GM12878 (cell line): ENCODE results near the gene FKBP8. TPM values are rescaled to one million over a fixed set of nuclear protein-coding genes. Genes with fewer than 3 reads are reported as not detected.
A peak's percentile ranks its signal among the peaks of the same experiment; 100 is the strongest.

Experiments used
- ATAC-seq: fragments of 200-7000 bp; cut with Tn5 transposase; 3 replicates; pipeline ENCODE4 v1.9.1; 2020; ENCODE audit warnings: mild to moderate bottlenecking, moderate library complexity
- BruUV-seq: library from RNA; stranded (reverse); fragments of 400-500 nt; replicated peaks from 2 replicates; lab custom pipeline; 2021; lab: Mats Ljungman, UMichigan
- CTCF ChIA-PET: fragments of 300-600 bp; sonication (Branson Sonifier 250); formaldehyde crosslinking; extraction: SDS; loops from one replicate; lab custom pipeline; 2021; ENCODE audit warnings: inconsistent platforms; lab: Yijun Ruan, JAX
- POLR2A ChIA-PET: fragments of 350-600 bp; formaldehyde crosslinking; extraction: SDS; loops from one replicate; lab custom pipeline; 2021; ENCODE audit warnings: inconsistent platforms; lab: Charles Lee
- RAD21 ChIA-PET: fragments of 300-600 bp; sonication (Branson Sonifier 250); formaldehyde crosslinking; loops from one replicate; lab custom pipeline; 2023; ENCODE audit warnings: antibody characterized with exemption; ENCODE audit not compliant: unreplicated experiment; lab: Charles Lee
- SMC1A ChIA-PET: fragments of 300-600 bp; sonication (Branson Sonifier 250); formaldehyde crosslinking; loops from one replicate; lab custom pipeline; 2023; ENCODE audit not compliant: unreplicated experiment, uncharacterized antibody; lab: Charles Lee
- DNase-seq: peaks from one replicate; pipeline ENCODE4 v3.0.0-alpha.2; 2011; ENCODE audit warnings: low read depth, low spot score
- FAIRE-seq: peaks from 3 replicates; lab custom pipeline; 2011; peaks lifted over from hg19 to GRCh38; lab: Jason Lieb, UNC
- H2AFZ ChIP-seq: 2 replicates; pipeline ENCODE4 v1.6.0; 2011; ENCODE audit warnings: low read depth, low read length, control low read depth; ENCODE audit not compliant: control insufficient read depth
- H3K27ac ChIP-seq: 2 replicates; pipeline ENCODE4 v1.5.1; 2011; ENCODE audit warnings: control low read depth; ENCODE audit not compliant: control insufficient read depth, insufficient read depth
- H3K27me3 ChIP-seq, 2 experiments: replicated peaks in 1 of 2; 2 replicates each; pipeline versions ENCODE4 v1.6.0 to v1.6.1; 2011; ENCODE audit warnings: low read length in 1 of 2; ENCODE audit not compliant: control insufficient read depth in 2 of 2, insufficient read depth in 2 of 2
- H3K36me3 ChIP-seq, 2 experiments: 2 replicates each; pipeline ENCODE4 v1.5.1; 2011; ENCODE audit warnings: low read length in 1 of 2; ENCODE audit not compliant: control insufficient read depth in 2 of 2, insufficient read depth in 2 of 2
- H3K4me1 ChIP-seq: 2 replicates; pipeline ENCODE4 v1.6.1; 2011; ENCODE audit warnings: mild to moderate bottlenecking, low read length, moderate library complexity, mixed read lengths; ENCODE audit not compliant: control insufficient read depth, insufficient read depth
- H3K4me2 ChIP-seq: 2 replicates; pipeline ENCODE4 v1.6.0; 2011; ENCODE audit warnings: control low read depth; ENCODE audit not compliant: control insufficient read depth, insufficient read depth
- H3K4me3 ChIP-seq: fragments of 200-600 bp; sonication (generic); 2 replicates; pipeline ENCODE4 v1.5.1; 2016
- H3K79me2 ChIP-seq: 2 replicates; pipeline ENCODE4 v1.6.0; 2011; ENCODE audit warnings: low read length; ENCODE audit not compliant: control insufficient read depth, insufficient read depth
- H3K9ac ChIP-seq: 2 replicates; pipeline ENCODE4 v1.8.0; 2011; ENCODE audit warnings: low read length, control low read depth, mixed read lengths; ENCODE audit not compliant: control insufficient read depth, insufficient read depth
- H3K9me3 ChIP-seq: replicated peaks from 3 replicates; pipeline ENCODE4 v1.5.1; 2011; ENCODE audit warnings: mild to moderate bottlenecking, low read length; ENCODE audit not compliant: control insufficient read depth, insufficient read depth
- H4K20me1 ChIP-seq: 2 replicates; pipeline ENCODE4 v1.6.0; 2011; ENCODE audit not compliant: control insufficient read depth, insufficient read depth
- BACH1 ChIP-seq: fragments of 450-650 bp; IDR thresholded peaks from 2 replicates; pipeline ENCODE4 v1.6.1; 2017; ENCODE audit warnings: mild to moderate bottlenecking, borderline replicate concordance
- CBFB ChIP-seq: IDR thresholded peaks from 2 replicates; pipeline ENCODE4 v1.6.1; 2016; ENCODE audit warnings: antibody characterized with exemption, low read depth
- CBX5 ChIP-seq: sonication (generic); IDR thresholded peaks from 2 replicates; pipeline ENCODE4 v1.6.1; 2016; ENCODE audit warnings: low read depth, moderate library complexity, mild to moderate bottlenecking, inconsistent platforms
- CHD1 ChIP-seq: IDR thresholded peaks from 2 replicates; pipeline ENCODE4 v1.6.1; 2012; ENCODE audit warnings: low read depth, low read length, improper control_type of control experiment
- EGR1 ChIP-seq, 2 experiments: IDR thresholded peaks; 1 replicate in 1 of 2; 2 replicates in 1 of 2; pipeline ENCODE4 v1.6.1; 2011 to 2012; ENCODE audit warnings: low read depth in 2 of 2, low read length in 2 of 2, borderline replicate concordance in 1 of 2, mild to moderate bottlenecking in 1 of 2, moderate library complexity in 1 of 2
- IKZF1 ChIP-seq: fragments of 450-650 bp; conservative IDR thresholded peaks from 2 replicates; pipeline ENCODE4 v1.6.1; 2017; ENCODE audit warnings: antibody characterized with exemption, mild to moderate bottlenecking
- MTA3 ChIP-seq: IDR thresholded peaks from 2 replicates; pipeline ENCODE4 v1.6.1; 2012; ENCODE audit warnings: low read length, inconsistent platforms, borderline replicate concordance
- MYB ChIP-seq: fragments of 150-350 bp; IDR thresholded peaks from 2 replicates; pipeline ENCODE4 v1.6.1; 2014; ENCODE audit warnings: mild to moderate bottlenecking, low read depth, low read length, borderline replicate concordance
- NBN ChIP-seq: fragments of 450-650 bp; IDR thresholded peaks from 2 replicates; pipeline ENCODE4 v1.6.1; 2016
- NR2F1 ChIP-seq: fragments of 450-650 bp; conservative IDR thresholded peaks from 2 replicates; pipeline ENCODE4 v1.6.1; 2017; ENCODE audit warnings: mild to moderate bottlenecking
- PBX3 ChIP-seq: IDR thresholded peaks from 2 replicates; pipeline ENCODE4 v1.6.1; 2011; ENCODE audit warnings: mild to moderate bottlenecking, low read depth, low read length, moderate library complexity; ENCODE audit not compliant: insufficient replicate concordance
- POLR2AphosphoS5 ChIP-seq: IDR thresholded peaks from 2 replicates; pipeline ENCODE4 v1.6.1; 2011; ENCODE audit warnings: mild to moderate bottlenecking, low read length, inconsistent platforms
- POU2F2 ChIP-seq: IDR thresholded peaks from 3 replicates; pipeline ENCODE4 v1.6.1; 2011; ENCODE audit warnings: low read depth, mild to moderate bottlenecking, low read length, borderline replicate concordance
- RB1 ChIP-seq: fragments of 450-650 bp; formaldehyde crosslinking; IDR thresholded peaks from 2 replicates; pipeline ENCODE4 v1.6.1; 2017; ENCODE audit warnings: mild to moderate bottlenecking, borderline replicate concordance
- RUNX3 ChIP-seq: IDR thresholded peaks from 2 replicates; pipeline ENCODE4 v1.6.1; 2012; ENCODE audit warnings: low read length, inconsistent platforms
- SIX5 ChIP-seq: IDR thresholded peaks from 2 replicates; pipeline ENCODE4 v1.6.1; 2011; ENCODE audit warnings: mild to moderate bottlenecking, low read depth, low read length, moderate library complexity; ENCODE audit not compliant: severe bottlenecking
- SMARCA5 ChIP-seq: fragments of 450-650 bp; IDR thresholded peaks from 2 replicates; pipeline ENCODE4 v1.6.1; 2017; ENCODE audit warnings: mild to moderate bottlenecking
- TAF1 ChIP-seq: IDR thresholded peaks from 2 replicates; pipeline ENCODE4 v1.6.1; 2011; ENCODE audit warnings: mild to moderate bottlenecking, low read depth, low read length, borderline replicate concordance
- TARDBP ChIP-seq: IDR thresholded peaks from 2 replicates; pipeline ENCODE4 v1.6.1; 2016; ENCODE audit warnings: borderline replicate concordance
- WGBS: methylation state at CpG from one replicate; pipeline ENCODE4 v1.1.6; 2016; ENCODE audit warnings: low lambda C conversion rate; ENCODE audit not compliant: insufficient replicate concordance, insufficient coverage; ENCODE audit errors: missing lambda C conversion rate; 5-methylcytosine and 5-hydroxymethylcytosine counted together
- in situ Hi-C: fragments of 300-500 bp; cut with MboI; formaldehyde crosslinking; loops from 9 replicates; pipeline ENCODE4 v1.14.3; 2018; ENCODE audit warnings: mixed read lengths
- intact Hi-C: fragments of 100-400 bp; cut with micrococcal nuclease; formaldehyde crosslinking; loops from one replicate; pipeline ENCODE4 v1.14.2; 2022; ENCODE audit not compliant: unreplicated experiment
- polyA plus RNA-seq, 11 experiments: library from polyadenylated mRNA; depleted of rRNA in 4 of 11; unstranded in 6 of 11; stranded (reverse) in 5 of 11; fragments of >200 nt; fragmentation: Nextera tagmentation in 4 of 11; fragmentation: Illumina TruSeq in 1 of 11; extraction: Ambion mirVana in 4 of 11; extraction: Trizol in 1 of 11; gene quantifications; 1 replicate in 1 of 11; 2 replicates in 10 of 11; pipeline versions ENCODE4 v1.2.1 to v1.2.3, GENCODE V29; 2011 to 2016; ENCODE audit warnings: inconsistent platforms in 2 of 11, missing spikeins in 2 of 11, low read depth in 1 of 11
- total RNA-seq, 4 experiments: library from RNA; depleted of rRNA in 3 of 4; stranded (reverse); fragments of >200 nt in 3 of 4; fragmentation: Illumina TruSeq in 1 of 4; extraction: Trizol in 1 of 4; gene quantifications; 2 replicates each; pipeline versions ENCODE4 v1.2.1 to v1.2.3, GENCODE V29; 2013 to 2021
- TF ChIP-seq, protein P1 (sequence below): IDR thresholded peaks from 2 replicates; pipeline ENCODE4 v1.6.1; 2011; ENCODE audit warnings: borderline replicate concordance, low read depth, mild to moderate bottlenecking, moderate library complexity, low read length; ENCODE audit not compliant: insufficient read depth, poor library complexity, severe bottlenecking

Gene FKBP8
- total and polyA plus RNA-seq, 10 of the 15 experiments (the other 5 are each of a cell fraction or from before 2014, with no cell fraction given) = 0.13 to 205 (median 95.4) TPM

GRCh38 chr19:18521692-18522123, 21.7 kb downstream of the FKBP8 start, which contains the start of gene ELL (continued):
- TF ChIP-seq TARDBP (0 out of 2 replicates have a peak, but pooled peaks have one; percentile 29), MTA3 (no peak), RB1 (peak; percentile 53; the same call in 1 of the 2 replicates), BACH1 (peak; percentile 86; the same call in 1 of the 2 replicates)

DNA sequence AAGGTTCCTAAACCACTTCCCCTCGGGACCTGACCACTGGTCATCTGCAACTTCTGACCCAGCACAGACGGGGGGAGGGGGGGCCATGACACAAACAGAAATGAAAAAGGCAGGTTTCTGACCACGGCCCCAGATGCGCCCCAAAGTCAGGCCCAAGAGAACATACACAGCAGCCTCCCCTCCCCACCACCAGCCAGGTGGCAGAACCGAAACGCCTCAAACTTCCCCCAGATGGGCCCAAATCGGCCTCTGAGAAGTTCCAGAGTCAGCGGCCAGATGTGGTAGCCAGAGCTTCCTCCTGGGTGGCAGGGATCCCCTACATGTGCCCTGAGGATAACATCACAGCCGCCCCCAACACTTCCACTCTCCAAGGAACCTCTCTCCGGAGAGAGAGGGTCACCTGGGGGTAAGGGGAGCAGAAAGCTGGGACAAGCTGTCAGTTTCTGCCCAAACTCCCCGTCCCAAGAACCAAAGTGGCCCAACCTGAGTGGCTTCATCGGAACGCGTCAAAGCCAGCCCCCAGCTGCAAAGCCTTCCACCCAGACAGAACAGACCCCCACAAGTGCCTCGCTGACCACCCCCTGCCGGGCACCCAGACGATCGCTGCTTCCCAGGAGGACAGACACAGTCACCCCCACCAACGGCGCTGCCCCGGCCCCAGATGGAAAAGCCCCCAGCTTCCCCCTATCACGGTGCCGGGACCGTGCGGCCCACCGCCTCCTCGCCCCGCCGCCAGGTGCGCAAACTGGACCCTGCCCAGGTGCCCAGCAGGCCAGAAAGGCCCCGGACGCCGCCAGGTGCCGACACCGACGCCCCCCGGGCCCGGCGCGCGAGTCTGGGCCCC, 22.3 kb downstream of the FKBP8 start:
- FAIRE-seq (peak; percentile 78), DNase-seq (no peak), ATAC-seq (peak; percentile 15)
- 2% methylated on average over 39 of the region's 41 CpGs for WGBS
- peaks cover 4% of the 10 kb centered on the region; the same call in 1 of the 2 replicates for H4K20me1 ChIP-seq
- peaks cover 55% of the 10 kb centered on the region for H3K79me2 ChIP-seq
- POLR2A ChIA-PET = interaction anchor here (1.1 to 4.7 kb wide), 8 partner anchors 21 to 68 kb away, joined by 3 to 48 read pairs (median 6); partner anchors contain the start of genes KXD1, REX1BD and UBA52
- in situ Hi-C loops (no loop called here), intact Hi-C loops (no loop called here)
- peak overlapping the region; percentile 89 for H3K27ac ChIP-seq
- RAD21 ChIA-PET = interaction anchor here (1.0 to 5.1 kb wide), 13 partner anchors 11 to 328 kb away, joined by 3 to 35 read pairs (median 4); partner anchors contain the start of genes KXD1, REX1BD and UBA52
- peaks cover 8% of the 10 kb centered on the region for H3K4me1 ChIP-seq
- no peaks in the 10 kb centered on the region for H3K36me3 ChIP-seq
- H3K4me2 ChIP-seq = peak overlapping the region; percentile 71
- peak overlapping the region; percentile 98 for H3K4me3 ChIP-seq
- SMC1A ChIA-PET = interaction anchor here (0.5 to 5.4 kb wide), 14 partner anchors 16 to 466 kb away, joined by 3 to 24 read pairs (median 4); partner anchors contain the start of genes KXD1, REX1BD and UBA52
- H3K9me3 ChIP-seq = no peaks in the 10 kb centered on the region
- CTCF ChIA-PET = interaction anchor here (0.7 to 6.5 kb wide), 23 partner anchors 9 to 397 kb away, joined by 3 to 64 read pairs (median 7); partner anchors contain the start of genes FKBP8, KXD1, REX1BD and UBA52
- peak overlapping the region; percentile 92 for H3K9ac ChIP-seq
- TSS peak; percentile 68 for BruUV-seq
- peak overlapping the region; percentile 77 for H2AFZ ChIP-seq
- H3K27me3 ChIP-seq = no peaks in the 10 kb centered on the region
- TF ChIP-seq CBFB (no peak), MYB (no peak), SMARCA5 (no peak), SIX5 (no peak), NBN (0 out of 2 replicates have a peak, but pooled peaks have one; percentile 1), POLR2AphosphoS5 (0 out of 2 replicates have a peak, but pooled peaks have one; percentile 44), NR2F1 (no peak; the same call in 1 of the 2 replicates), CHD1 (no peak), RUNX3 (peak; percentile 19; the same call in 1 of the 2 replicates), EGR1 (IDR thresholded peaks at IDR 0.05; ENCODE audit: borderline replicate concordance in 1 of 2, low read depth in 2 of 2, low read length in 2 of 2) (no peak), IKZF1 (0 out of 2 replicates have a peak, but pooled peaks have one; percentile 2), PBX3 (no peak), POU2F2 (0 out of 3 replicates have a peak, but pooled peaks have one; percentile 8), TAF1 (no peak), CBX5 (no peak)
- TF ChIP-seq, protein P1, sequence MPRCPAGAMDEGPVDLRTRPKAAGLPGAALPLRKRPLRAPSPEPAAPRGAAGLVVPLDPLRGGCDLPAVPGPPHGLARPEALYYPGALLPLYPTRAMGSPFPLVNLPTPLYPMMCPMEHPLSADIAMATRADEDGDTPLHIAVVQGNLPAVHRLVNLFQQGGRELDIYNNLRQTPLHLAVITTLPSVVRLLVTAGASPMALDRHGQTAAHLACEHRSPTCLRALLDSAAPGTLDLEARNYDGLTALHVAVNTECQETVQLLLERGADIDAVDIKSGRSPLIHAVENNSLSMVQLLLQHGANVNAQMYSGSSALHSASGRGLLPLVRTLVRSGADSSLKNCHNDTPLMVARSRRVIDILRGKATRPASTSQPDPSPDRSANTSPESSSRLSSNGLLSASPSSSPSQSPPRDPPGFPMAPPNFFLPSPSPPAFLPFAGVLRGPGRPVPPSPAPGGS = no peak
